HepG2 (cell line): ENCODE measurements around the gene LSMEM2. TPM values are rescaled to one million over a fixed set of nuclear protein-coding genes. Genes with fewer than 3 reads are reported as not detected.

Experiments used
- ARID3A ChIP-seq: IDR thresholded peaks from 2 replicates; pipeline ENCODE4 v1.6.1; 2012; ENCODE audit warnings: low read depth, low read length, improper control_type of control experiment
- CBFB ChIP-seq: sonication (generic); formaldehyde crosslinking; IDR thresholded peaks from 2 replicates; pipeline ENCODE4 v1.4.0; 2020; ENCODE audit warnings: missing genetic modification reagents
- DNMT1 ChIP-seq: sonication (generic); formaldehyde crosslinking; IDR thresholded peaks from 2 replicates; pipeline ENCODE4 v1.5.1; 2020; ENCODE audit warnings: mild to moderate bottlenecking, missing genetic modification reagents
- GABPA ChIP-seq, 2 experiments: IDR thresholded peaks; 2 replicates each; pipeline ENCODE4 v1.6.1; 2011 to 2016; ENCODE audit warnings: low read depth in 2 of 2, low read length in 1 of 2, missing biosample characterization in 1 of 2, missing genetic modification characterization in 1 of 2
- MAFK ChIP-seq, 2 experiments: IDR thresholded peaks in 1 of 2; conservative IDR thresholded peaks in 1 of 2; 2 replicates each; pipeline ENCODE4 v1.6.1; 2011; ENCODE audit warnings: improper control_type of control experiment in 2 of 2, low read length in 2 of 2
- MBD4 ChIP-seq: IDR thresholded peaks from 2 replicates; pipeline ENCODE4 v1.6.1; 2012; ENCODE audit warnings: low read length, inconsistent platforms, borderline replicate concordance
- MED1 ChIP-seq: sonication (generic); formaldehyde crosslinking; IDR thresholded peaks from 2 replicates; pipeline ENCODE4 v1.4.0; 2020; ENCODE audit warnings: missing genetic modification reagents
- MLX ChIP-seq: IDR thresholded peaks from 2 replicates; pipeline ENCODE4 v1.6.1; 2016
- NR2F1 ChIP-seq, 2 experiments: fragments of 450-650 bp in 1 of 2; formaldehyde crosslinking in 1 of 2; IDR thresholded peaks; 2 replicates each; pipeline versions ENCODE4 v1.5.0 to v1.6.1; 2016 to 2020; ENCODE audit warnings: mild to moderate bottlenecking in 1 of 2, missing compliant biosample characterization in 1 of 2, missing genetic modification reagents in 1 of 2, moderate library complexity in 1 of 2
- PHF8 ChIP-seq: sonication (generic); formaldehyde crosslinking; IDR thresholded peaks from 2 replicates; pipeline ENCODE4 v1.5.0; 2020; ENCODE audit warnings: missing genetic modification reagents
- PITX1 ChIP-seq: sonication (generic); formaldehyde crosslinking; IDR thresholded peaks from 2 replicates; pipeline ENCODE4 v1.5.1; 2020; ENCODE audit warnings: mild to moderate bottlenecking, missing genetic modification reagents
- RAD21 ChIP-seq: fragments of 450-650 bp; formaldehyde crosslinking; IDR thresholded peaks from 2 replicates; pipeline ENCODE4 v1.5.0; 2020; ENCODE audit warnings: mild to moderate bottlenecking
- SETDB1 ChIP-seq: sonication (generic); formaldehyde crosslinking; IDR thresholded peaks from 2 replicates; pipeline ENCODE4 v1.5.1; 2020; ENCODE audit warnings: missing genetic modification reagents, mild to moderate bottlenecking, borderline replicate concordance
- SNAPC5 ChIP-seq: sonication (generic); formaldehyde crosslinking; IDR thresholded peaks from 2 replicates; pipeline ENCODE4 v1.8.1; 2023; ENCODE audit warnings: mild to moderate bottlenecking, missing genetic modification reagents, borderline replicate concordance
- SP4 ChIP-seq: sonication (generic); formaldehyde crosslinking; IDR thresholded peaks from 2 replicates; pipeline ENCODE4 v1.8.1; 2023; ENCODE audit warnings: mild to moderate bottlenecking, missing genetic modification reagents
- ZFY ChIP-seq: sonication (generic); formaldehyde crosslinking; IDR thresholded peaks from 2 replicates; pipeline ENCODE4 v1.4.0; 2020; ENCODE audit warnings: missing genetic modification reagents
- ZNF264 ChIP-seq: sonication (generic); formaldehyde crosslinking; IDR thresholded peaks from 2 replicates; pipeline ENCODE4 v1.4.0; 2020; ENCODE audit warnings: missing genetic modification reagents
- ZNF296 ChIP-seq: sonication (generic); formaldehyde crosslinking; conservative IDR thresholded peaks from 2 replicates; pipeline ENCODE4 v1.5.0; 2020; ENCODE audit warnings: mild to moderate bottlenecking, missing genetic modification reagents
- ZNF33B ChIP-seq: sonication (generic); formaldehyde crosslinking; IDR thresholded peaks from 2 replicates; pipeline ENCODE4 v1.5.1; 2020; ENCODE audit warnings: mild to moderate bottlenecking, missing genetic modification reagents
- ZNF34 ChIP-seq: sonication (generic); formaldehyde crosslinking; IDR thresholded peaks from 2 replicates; pipeline ENCODE4 v1.4.0; 2020; ENCODE audit warnings: mild to moderate bottlenecking, missing genetic modification reagents, borderline replicate concordance
- ZNF503 ChIP-seq: sonication (generic); formaldehyde crosslinking; IDR thresholded peaks from 2 replicates; pipeline ENCODE4 v1.4.0; 2020; ENCODE audit warnings: missing genetic modification reagents
- ZNF616 ChIP-seq: sonication (generic); formaldehyde crosslinking; IDR thresholded peaks from 2 replicates; pipeline ENCODE4 v1.5.0; 2020; ENCODE audit warnings: low read depth, mild to moderate bottlenecking, missing genetic modification reagents
- ZNF639 ChIP-seq: conservative IDR thresholded peaks from 2 replicates; pipeline ENCODE4 v1.6.1; 2018; ENCODE audit warnings: missing genetic modification reagents
- ZNF891 ChIP-seq: sonication (generic); formaldehyde crosslinking; IDR thresholded peaks from 2 replicates; pipeline ENCODE4 v1.5.0; 2020; ENCODE audit warnings: mild to moderate bottlenecking, missing genetic modification reagents
- polyA plus RNA-seq, 8 experiments: library from polyadenylated mRNA; depleted of rRNA in 3 of 8; stranded (reverse) in 7 of 8; unstranded in 1 of 8; fragments of >200 nt; fragmentation: Illumina TruSeq in 4 of 8; extraction: Trizol in 4 of 8; gene quantifications; 2 replicates each; pipeline versions ENCODE4 v1.2.1 to v1.2.3, GENCODE V29; 2011 to 2016; ENCODE audit warnings: low read depth in 4 of 8, missing spikeins in 1 of 8, mixed read lengths in 1 of 8; ENCODE audit not compliant: insufficient read depth in 1 of 8
- total RNA-seq, 5 experiments: library from RNA; depleted of rRNA; stranded (reverse); fragments of >200 nt; fragmentation: Illumina TruSeq; extraction: Trizol; gene quantifications; 2 replicates each; pipeline ENCODE4 v1.2.3, GENCODE V29; 2016; ENCODE audit warnings: low read depth in 1 of 5

LSMEM2 gene
- total and polyA plus RNA-seq, 2 of the 13 experiments (the other 11 are each of a cell fraction or from before 2014, with no cell fraction given): 0.07 to 0.41 TPM

GRCh38 chr3:50324351-50325112, 45.6 kb downstream of the LSMEM2 start (continued):
- TF ChIP-seq SP4 (CRISPR knock-in tag): no peak
- peak; percentile 33; the same call in 1 of the 2 replicates for TF ChIP-seq PHF8 (CRISPR knock-in tag)
- TF ChIP-seq MBD4: no peak
- TF ChIP-seq MLX (CRISPR knock-in tag): 0 out of 2 replicates have a peak, but pooled peaks have one; percentile 19
- peak; percentile 62; the same call in 1 of the 2 replicates for TF ChIP-seq MED1 (CRISPR knock-in tag)
- no peak for TF ChIP-seq DNMT1 (CRISPR knock-in tag)
- TF ChIP-seq RAD21 (CRISPR knock-in tag): peak; percentile 95
- 0 out of 2 replicates have a peak, but pooled peaks have one; percentile 50 for TF ChIP-seq ZNF34
- peak; percentile 65; the same call in 1 of the 2 replicates for TF ChIP-seq ARID3A
- no peak for TF ChIP-seq ZNF616 (CRISPR knock-in tag)
- TF ChIP-seq ZNF264 (CRISPR knock-in tag): 0 out of 2 replicates have a peak, but pooled peaks have one; percentile 39
- TF ChIP-seq ZNF639 (CRISPR knock-in tag): no peak
- no peak for TF ChIP-seq PITX1
- no peak for TF ChIP-seq CBFB
- TF ChIP-seq NR2F1 (CRISPR knock-in tag; IDR thresholded peaks at IDR 0.05): peak in 1 of 2 experiments; percentile 65; a peak in 2 of 4 replicates
- TF ChIP-seq ZNF296 (CRISPR knock-in tag): no peak
- no peak for TF ChIP-seq ZNF503 (CRISPR knock-in tag)
- TF ChIP-seq ZFY: peak; percentile 28; the same call in 1 of the 2 replicates
- peak in 1 of 2 experiments; percentile 30; a peak in 1 of 4 replicates for TF ChIP-seq MAFK (conservative IDR thresholded peaks at IDR 0.05 in 1 of 2, IDR thresholded peaks at IDR 0.05 in 1 of 2; ENCODE audit: low read length in 2 of 2)
- TF ChIP-seq ZNF33B (CRISPR knock-in tag): no peak
- no peak for TF ChIP-seq SNAPC5 (CRISPR knock-in tag)
- no peak for TF ChIP-seq SETDB1 (CRISPR knock-in tag)
- TF ChIP-seq GABPA (IDR thresholded peaks at IDR 0.05; ENCODE audit: low read depth, low read length): no peak
- peak; percentile 39 for TF ChIP-seq GABPA (CRISPR knock-in tag; IDR thresholded peaks at IDR 0.05; ENCODE audit: low read depth)
- TF ChIP-seq ZNF891: no peak
